Calu3 (cell line): ENCODE measurements around the gene ZFP92. TPM values are rescaled to one million over a fixed set of nuclear protein-coding genes. Genes with fewer than 3 reads are reported as not detected.
"Not testable (repeated sequence)": the region's sequence is repeated elsewhere in the genome, so short reads cannot be mapped to it uniquely, and the experiment has no call there.

ENCODE experiments used
- BruUV-seq: library from RNA; stranded (reverse); fragments of 400-500 nt; replicated peaks from 2 replicates; lab custom pipeline; 2021; lab: Mats Ljungman, UMichigan
- CTCF ChIA-PET: fragments of 300-600 bp; sonication (Branson Sonifier 250); formaldehyde crosslinking; loops from one replicate; lab custom pipeline; 2022; ENCODE audit warnings: antibody characterized with exemption; lab: Charles Lee
- DNase-seq: peaks from one replicate; pipeline ENCODE4 v3.0.0; 2022
- H3K27ac Mint-ChIP-seq: one replicate; pipeline ENCODE4 v1.8.0; 2022; ENCODE audit warnings: mixed read lengths; ENCODE audit not compliant: unreplicated experiment
- H3K27me3 Mint-ChIP-seq: one replicate; pipeline ENCODE4 v1.8.0; 2022; ENCODE audit warnings: mixed read lengths; ENCODE audit not compliant: unreplicated experiment
- H3K36me3 Mint-ChIP-seq: one replicate; pipeline ENCODE4 v1.8.0; 2022; ENCODE audit warnings: mild to moderate bottlenecking, moderate library complexity, mixed read lengths; ENCODE audit not compliant: insufficient read depth, unreplicated experiment
- H3K4me1 Mint-ChIP-seq: one replicate; pipeline ENCODE4 v1.8.0; 2022; ENCODE audit warnings: mild to moderate bottlenecking, low read depth, mixed read lengths; ENCODE audit not compliant: unreplicated experiment
- H3K4me3 Mint-ChIP-seq: one replicate; pipeline ENCODE4 v1.8.0; 2022; ENCODE audit warnings: mild to moderate bottlenecking, low read depth, moderate library complexity, mixed read lengths; ENCODE audit not compliant: unreplicated experiment
- H3K9me3 Mint-ChIP-seq: one replicate; pipeline ENCODE4 v1.8.0; 2022; ENCODE audit warnings: low read depth, mixed read lengths; ENCODE audit not compliant: unreplicated experiment
- intact Hi-C: fragments of 100-400 bp; cut with micrococcal nuclease; formaldehyde crosslinking; loops from one replicate; pipeline ENCODE4 v1.10.0; 2022; ENCODE audit not compliant: unreplicated experiment
- total RNA-seq: library from RNA; stranded (reverse); gene quantifications from 2 replicates; pipeline ENCODE4 v1.2.3, GENCODE V29; 2022
- TF ChIP-seq, protein P1 (sequence below): fragments of 200-600 bp; IDR thresholded peaks from one replicate; pipeline ENCODE4 v1.8.0; 2022; ENCODE audit warnings: antibody characterized with exemption; ENCODE audit not compliant: unreplicated experiment

ZFP92 gene
- total RNA-seq, 1 experiment from 2014 or later, result 0.19 TPM

GRCh38 chrX:153387987-153388721 lies 23.1 kb upstream of the ZFP92 start:
- no peak overlapping the region for H3K27ac Mint-ChIP-seq
- no peaks in the 10 kb centered on the region for H3K9me3 Mint-ChIP-seq
- no peak overlapping the region for H3K4me3 Mint-ChIP-seq
- no peak for DNase-seq
- intact Hi-C loops, result no loop called here
- no peaks in the 10 kb centered on the region for H3K36me3 Mint-ChIP-seq
- H3K27me3 Mint-ChIP-seq, result peaks cover 14% of the 10 kb centered on the region
- CTCF ChIA-PET, result no interaction called here
- TF ChIP-seq, protein P1, sequence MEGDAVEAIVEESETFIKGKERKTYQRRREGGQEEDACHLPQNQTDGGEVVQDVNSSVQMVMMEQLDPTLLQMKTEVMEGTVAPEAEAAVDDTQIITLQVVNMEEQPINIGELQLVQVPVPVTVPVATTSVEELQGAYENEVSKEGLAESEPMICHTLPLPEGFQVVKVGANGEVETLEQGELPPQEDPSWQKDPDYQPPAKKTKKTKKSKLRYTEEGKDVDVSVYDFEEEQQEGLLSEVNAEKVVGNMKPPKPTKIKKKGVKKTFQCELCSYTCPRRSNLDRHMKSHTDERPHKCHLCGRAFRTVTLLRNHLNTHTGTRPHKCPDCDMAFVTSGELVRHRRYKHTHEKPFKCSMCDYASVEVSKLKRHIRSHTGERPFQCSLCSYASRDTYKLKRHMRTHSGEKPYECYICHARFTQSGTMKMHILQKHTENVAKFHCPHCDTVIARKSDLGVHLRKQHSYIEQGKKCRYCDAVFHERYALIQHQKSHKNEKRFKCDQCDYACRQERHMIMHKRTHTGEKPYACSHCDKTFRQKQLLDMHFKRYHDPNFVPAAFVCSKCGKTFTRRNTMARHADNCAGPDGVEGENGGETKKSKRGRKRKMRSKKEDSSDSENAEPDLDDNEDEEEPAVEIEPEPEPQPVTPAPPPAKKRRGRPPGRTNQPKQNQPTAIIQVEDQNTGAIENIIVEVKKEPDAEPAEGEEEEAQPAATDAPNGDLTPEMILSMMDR, result no peak
- H3K4me1 Mint-ChIP-seq, result no peaks in the 10 kb centered on the region
- no TSS peak for BruUV-seq

- H3K4me3 Mint-ChIP-seq, result no peak overlapping the region
- H3K27ac Mint-ChIP-seq, result no peak overlapping the region
- no peaks in the 10 kb centered on the region for H3K4me1 Mint-ChIP-seq
- no peaks in the 10 kb centered on the region for H3K9me3 Mint-ChIP-seq
- no TSS peak for BruUV-seq
- intact Hi-C loops, result no loop called here
- DNase-seq, result no peak
- H3K36me3 Mint-ChIP-seq, result no peaks in the 10 kb centered on the region
- TF ChIP-seq, protein P1, result no peak
- H3K27me3 Mint-ChIP-seq, result peaks cover 21% of the 10 kb centered on the region
- CTCF ChIA-PET, result no interaction called here
Observed at GRCh38 chrX:153388722-153389459, 22.4 kb upstream of the ZFP92 start.

DNA sequence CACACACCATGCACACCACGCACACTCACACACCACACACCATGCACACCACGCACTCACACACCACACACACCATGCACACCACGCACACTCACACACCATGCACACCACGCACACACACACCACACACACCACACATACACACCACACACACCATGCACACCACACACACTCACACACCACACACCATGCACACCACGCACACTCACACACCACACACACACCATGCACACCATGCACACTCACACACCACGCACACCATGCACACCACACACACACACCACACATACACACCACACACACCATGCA lies 21.9 kb upstream of the ZFP92 start:
- H3K27me3 Mint-ChIP-seq, result peaks cover 26% of the 10 kb centered on the region
- DNase-seq, intact Hi-C loops, H3K4me3 Mint-ChIP-seq, H3K9me3 Mint-ChIP-seq, H3K27ac Mint-ChIP-seq, CTCF ChIA-PET, BruUV-seq, H3K36me3 Mint-ChIP-seq, H3K4me1 Mint-ChIP-seq: not testable (repeated sequence)

GRCh38 chrX:153392642-153393321 lies 18.5 kb upstream of the ZFP92 start:
- Mint-ChIP-seq H3K4me3 (no peak overlapping the region), H3K4me1 (no peaks in the 10 kb centered on the region), H3K27ac (no peak overlapping the region), H3K9me3 (no peaks in the 10 kb centered on the region), H3K27me3 (peaks cover 36% of the 10 kb centered on the region), H3K36me3 (no peaks in the 10 kb centered on the region)
- TF ChIP-seq, protein P1, result no peak
- no TSS peak for BruUV-seq
- CTCF ChIA-PET, result no interaction called here
- DNase-seq, result no peak
- intact Hi-C loops, result no loop called here
